ENCODE results near the gene AMBP. TPM values are rescaled to one million over a fixed set of nuclear protein-coding genes. Genes with fewer than 3 reads are reported as not detected.
"Not testable (repeated sequence)": the region's sequence is repeated elsewhere in the genome, so short reads cannot be mapped to it uniquely, and the experiment has no call there.

Gene AMBP
- total RNA-seq, 1 experiment from 2014 or later: 0.26 TPM

DNA sequence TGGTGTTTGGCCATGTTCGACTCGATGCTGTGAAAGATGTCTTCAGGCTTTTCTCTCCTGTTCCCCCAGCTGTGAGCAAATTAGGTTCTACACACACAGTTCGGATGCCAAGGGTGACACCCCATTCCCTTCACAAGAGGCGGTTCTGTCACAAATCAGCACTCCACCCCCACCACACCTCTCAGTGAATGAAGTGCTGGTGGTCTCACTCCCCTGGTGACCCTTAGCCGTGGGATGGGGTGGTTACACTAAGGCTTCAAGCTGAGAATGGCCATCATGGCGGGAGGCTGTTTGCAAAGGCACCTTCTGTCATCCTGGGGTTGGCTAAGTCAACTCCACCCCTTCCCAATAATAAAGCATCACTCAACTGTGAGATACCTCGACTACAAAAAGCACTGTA, 26.4 kb downstream of the AMBP start:
- Histone ChIP-seq H3K4me3 (no peak overlapping the region), H3K36me3 (peaks cover 5% of the 10 kb centered on the region; the same call in 1 of the 2 replicates), H3K27me3 (no peaks in the 10 kb centered on the region), H3K9me3 (no peaks in the 10 kb centered on the region)
- DNase-seq: no peak

DNA sequence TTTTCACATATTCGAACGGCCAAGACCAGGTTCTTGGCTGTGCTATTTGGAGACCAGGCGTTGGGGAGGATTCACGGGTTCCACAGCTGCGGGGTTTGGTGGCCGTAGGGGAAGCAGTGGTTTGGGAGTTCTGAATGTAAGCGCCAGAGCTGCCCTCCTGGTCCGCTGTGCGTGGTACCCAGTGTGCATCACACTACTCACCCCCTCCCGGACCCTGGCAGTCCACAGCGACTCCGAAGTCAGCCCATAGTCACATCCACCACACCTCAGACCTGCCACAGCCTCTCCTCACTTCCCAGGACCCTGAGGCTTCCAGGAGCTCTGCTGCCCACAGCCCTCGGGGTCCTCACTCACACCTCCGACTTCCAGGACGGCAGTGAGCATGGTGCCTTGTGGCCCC, 26.8 kb downstream of the AMBP start:
- no peak for DNase-seq

DNA sequence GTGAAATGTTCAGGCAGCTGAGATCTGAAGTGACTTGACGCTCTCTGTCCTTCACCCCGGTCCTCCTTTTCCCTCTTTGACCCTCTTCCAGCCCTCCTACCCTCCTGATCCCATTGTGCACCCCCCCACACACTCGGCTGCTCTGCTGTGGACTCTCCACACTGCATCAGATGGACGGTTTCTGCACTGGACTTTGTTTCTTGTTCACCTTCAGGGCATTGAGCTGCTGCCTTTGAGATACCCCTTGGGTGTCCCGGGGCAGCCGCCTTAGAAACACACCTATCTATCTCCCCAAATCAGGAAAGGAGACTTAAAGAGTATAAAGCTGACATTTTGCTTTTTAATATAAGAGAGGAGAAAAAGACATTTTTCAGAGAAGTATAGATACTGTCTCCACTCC, 27.5 kb downstream of the AMBP start:
- no peaks in the 10 kb centered on the region for H3K9me3 ChIP-seq
- no peaks in the 10 kb centered on the region for H3K27me3 ChIP-seq
- no peak overlapping the region for H3K4me3 ChIP-seq
- H3K36me3 ChIP-seq: peaks cover 5% of the 10 kb centered on the region; the same call in 1 of the 2 replicates
- no peak for DNase-seq

More for the DNA sequence above, 26.8 kb downstream of the AMBP start:
- Histone ChIP-seq H3K27me3 (no peaks in the 10 kb centered on the region), H3K9me3 (no peaks in the 10 kb centered on the region), H3K36me3 (peaks cover 5% of the 10 kb centered on the region; the same call in 1 of the 2 replicates), H3K4me3 (no peak overlapping the region)

DNA sequence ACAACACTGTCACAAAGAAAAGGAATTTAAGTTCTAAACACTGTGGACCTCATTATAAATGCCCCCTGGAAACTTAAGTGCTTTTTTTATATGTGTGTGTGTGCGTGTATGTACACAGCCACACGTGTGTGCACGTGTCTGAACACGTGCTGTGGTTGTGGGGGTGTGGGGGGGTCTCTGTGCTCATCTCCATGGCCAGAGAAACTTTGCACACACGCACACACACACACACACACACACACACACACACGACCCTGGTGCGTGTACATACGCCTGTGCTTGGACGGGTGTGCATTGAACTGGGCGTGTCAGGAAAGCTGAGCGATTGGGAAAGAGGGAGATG, 27.9 kb downstream of the AMBP start:
- H3K4me3 ChIP-seq: no peak overlapping the region
- H3K36me3 ChIP-seq: peaks cover 5% of the 10 kb centered on the region; the same call in 1 of the 2 replicates
- no peaks in the 10 kb centered on the region for H3K27me3 ChIP-seq
- no peaks in the 10 kb centered on the region for H3K9me3 ChIP-seq
- no peak for DNase-seq

DNA sequence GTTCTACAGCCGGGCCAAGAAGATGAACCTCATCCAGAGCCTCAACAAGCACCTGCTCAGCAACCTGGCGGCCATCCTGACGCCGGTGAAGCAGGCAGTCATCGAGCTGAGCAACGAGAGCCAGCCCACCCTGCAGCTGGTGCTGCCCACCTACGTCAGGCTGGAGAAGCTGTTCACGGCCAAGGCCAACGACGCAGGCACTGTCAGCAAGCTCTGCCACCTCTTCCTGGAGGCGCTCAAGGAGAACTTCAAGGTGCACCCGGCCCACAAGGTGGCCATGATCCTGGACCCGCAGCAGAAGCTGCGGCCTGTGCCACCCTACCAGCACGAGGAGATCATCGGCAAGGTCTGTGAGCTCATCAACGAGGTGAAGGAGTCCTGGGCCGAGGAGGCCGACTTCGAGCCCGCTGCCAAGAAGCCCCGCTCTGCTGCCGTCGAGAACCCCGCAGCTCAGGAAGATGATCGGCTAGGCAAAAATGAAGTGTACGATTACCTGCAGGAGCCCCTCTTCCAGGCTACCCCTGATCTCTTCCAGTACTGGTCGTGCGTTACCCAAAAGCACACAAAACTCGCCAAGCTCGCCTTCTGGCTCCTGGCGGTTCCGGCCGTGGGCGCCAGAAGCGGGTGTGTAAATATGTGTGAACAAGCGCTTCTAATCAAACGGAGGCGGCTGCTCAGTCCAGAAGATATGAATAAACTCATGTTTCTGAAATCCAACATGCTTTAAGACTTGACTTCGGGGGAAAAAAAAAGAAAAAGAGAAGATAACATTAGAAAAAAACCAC, 28.5 kb downstream of the AMBP start:
- Histone ChIP-seq H3K9me3 (no peaks in the 10 kb centered on the region), H3K4me3 (no peak overlapping the region), H3K27me3 (no peaks in the 10 kb centered on the region), H3K36me3 (peaks cover 5% of the 10 kb centered on the region; the same call in 1 of the 2 replicates)
- DNase-seq: no peak

DNA sequence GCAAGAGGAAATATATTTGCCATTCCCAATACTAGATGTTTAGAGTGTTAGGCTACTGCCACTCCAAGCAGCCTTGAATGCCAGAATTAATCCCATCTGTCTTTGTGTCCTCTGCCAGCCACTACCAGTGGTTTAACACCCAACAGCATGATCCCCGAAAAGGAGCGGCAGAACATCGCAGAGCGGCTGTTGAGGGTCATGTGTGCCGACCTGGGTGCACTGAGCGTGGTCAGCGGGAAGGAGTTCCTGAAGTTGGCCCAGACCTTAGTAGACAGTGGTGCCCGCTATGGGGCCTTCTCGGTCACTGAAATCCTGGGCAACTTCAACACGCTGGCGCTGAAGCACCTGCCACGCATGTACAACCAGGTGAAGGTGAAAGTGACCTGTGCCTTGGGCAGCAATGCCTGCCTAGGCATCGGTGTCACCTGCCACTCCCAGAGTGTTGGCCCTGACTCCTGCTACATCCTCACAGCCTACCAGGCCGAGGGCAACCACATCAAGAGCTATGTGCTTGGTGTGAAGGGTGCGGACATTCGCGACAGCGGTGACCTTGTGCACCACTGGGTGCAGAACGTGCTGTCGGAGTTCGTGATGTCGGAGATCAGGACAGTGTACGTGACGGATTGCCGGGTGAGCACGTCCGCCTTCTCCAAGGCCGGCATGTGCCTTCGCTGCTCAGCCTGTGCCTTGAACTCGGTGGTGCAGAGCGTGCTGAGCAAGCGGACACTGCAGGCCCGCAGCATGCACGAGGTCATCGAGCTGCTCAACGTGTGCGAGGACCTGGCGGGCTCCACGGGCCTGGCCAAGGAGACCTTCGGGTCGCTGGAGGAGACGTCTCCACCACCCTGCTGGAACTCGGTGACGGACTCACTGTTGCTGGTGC, 29.3 kb downstream of the AMBP start:
- Histone ChIP-seq H3K36me3 (peaks cover 6% of the 10 kb centered on the region), H3K9me3 (no peaks in the 10 kb centered on the region), H3K27me3 (no peaks in the 10 kb centered on the region), H3K4me3 (no peak overlapping the region)
- no peak for DNase-seq

DNA sequence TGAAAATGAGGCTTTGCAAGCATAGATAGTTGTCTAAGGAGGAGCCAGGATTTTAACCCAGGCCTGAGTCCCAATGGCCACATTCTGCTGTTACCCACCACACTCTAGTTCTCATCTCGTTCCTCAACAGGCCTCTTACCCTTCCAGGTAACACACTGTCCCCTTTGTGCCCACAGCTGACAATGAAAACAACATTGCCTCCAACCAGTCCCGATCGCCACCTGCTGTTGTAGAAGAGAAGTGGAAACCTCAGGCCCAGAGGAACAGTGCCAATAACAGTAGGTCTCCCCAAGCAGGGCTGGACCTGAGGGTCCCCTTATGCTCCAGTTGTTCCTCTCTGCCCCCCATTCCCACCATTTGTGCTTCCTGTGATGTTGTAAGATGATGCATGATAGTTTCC, 30.4 kb downstream of the AMBP start:
- DNase-seq: no peak
- Histone ChIP-seq H3K9me3 (no peaks in the 10 kb centered on the region), H3K27me3 (no peaks in the 10 kb centered on the region)

DNA sequence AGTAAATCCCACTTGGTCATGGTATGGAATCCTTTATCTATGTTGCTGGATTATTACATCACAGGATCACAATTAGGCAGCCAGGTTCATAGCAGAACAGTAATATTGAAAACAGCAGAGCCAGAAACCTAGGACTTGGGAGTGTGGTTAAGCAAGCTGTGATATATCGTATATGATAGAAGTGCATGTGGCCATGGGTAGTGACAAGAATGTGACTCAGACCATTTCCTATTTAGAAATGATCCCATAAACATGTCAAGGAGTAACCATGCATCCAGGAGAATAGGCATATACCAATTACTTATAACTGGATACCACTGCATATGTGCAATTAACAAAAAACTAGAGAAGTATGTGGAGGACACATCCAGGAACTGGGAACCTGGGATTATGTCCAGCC, 31.2 kb downstream of the AMBP start:
- no peaks in the 10 kb centered on the region for H3K27me3 ChIP-seq
- peaks cover 16% of the 10 kb centered on the region for H3K36me3 ChIP-seq
- DNase-seq: no peak
- no peaks in the 10 kb centered on the region for H3K9me3 ChIP-seq
- no peak overlapping the region for H3K4me3 ChIP-seq

More for the DNA sequence above, 30.4 kb downstream of the AMBP start:
- Histone ChIP-seq H3K4me3 (no peak overlapping the region), H3K36me3 (peaks cover 16% of the 10 kb centered on the region)

DNA sequence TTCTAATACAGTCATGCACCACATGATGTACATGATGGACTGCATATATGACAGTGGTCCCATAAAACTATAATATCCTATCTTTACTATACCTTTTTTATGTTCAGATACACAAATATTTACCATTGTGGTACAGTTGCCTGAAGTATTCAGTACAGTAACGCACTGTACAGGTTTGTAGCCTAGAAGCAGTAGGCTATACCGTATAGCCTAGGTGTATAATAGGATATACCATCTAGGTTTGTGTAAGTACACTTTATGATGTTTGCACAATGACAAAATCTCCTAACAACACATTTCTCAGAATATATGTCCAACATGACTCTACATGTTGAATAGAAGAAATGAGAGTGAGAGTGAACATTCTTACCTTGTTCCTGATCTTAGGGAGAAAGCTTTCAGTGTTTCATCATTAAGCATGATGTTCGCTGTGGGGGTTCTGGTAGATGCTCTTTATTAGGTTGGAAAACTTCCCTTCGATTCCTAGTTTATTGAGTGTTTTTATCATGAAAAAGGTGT, 31.8 kb downstream of the AMBP start:
- no peak for DNase-seq
- H3K4me3 ChIP-seq: no peak overlapping the region
- peaks cover 16% of the 10 kb centered on the region for H3K36me3 ChIP-seq
- H3K27me3 ChIP-seq: no peaks in the 10 kb centered on the region
- H3K9me3 ChIP-seq: no peaks in the 10 kb centered on the region

DNA sequence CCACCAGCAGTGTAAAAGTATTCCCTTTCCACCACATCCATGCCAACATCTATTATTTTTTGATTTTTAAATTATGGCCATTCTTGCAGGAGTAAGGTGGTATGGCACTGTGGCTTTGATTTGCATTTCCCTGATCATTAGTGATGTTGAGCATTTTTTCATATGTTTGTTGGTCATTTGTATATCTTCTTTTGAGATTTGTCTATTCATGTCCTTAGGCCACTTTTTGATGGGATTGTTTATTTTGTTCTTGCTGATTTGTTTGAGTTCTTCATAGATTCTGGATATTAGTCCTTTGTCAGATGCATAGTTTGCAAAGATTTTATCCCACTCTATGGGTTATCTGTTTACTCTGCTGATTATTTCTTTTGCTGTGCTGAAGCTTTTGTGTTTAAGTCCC, 34.4 kb downstream of the AMBP start:
- DNase-seq, H3K4me3 ChIP-seq, H3K27me3 ChIP-seq, H3K9me3 ChIP-seq: not testable (repeated sequence)
- H3K36me3 ChIP-seq: peaks cover 19% of the 10 kb centered on the region

DNA sequence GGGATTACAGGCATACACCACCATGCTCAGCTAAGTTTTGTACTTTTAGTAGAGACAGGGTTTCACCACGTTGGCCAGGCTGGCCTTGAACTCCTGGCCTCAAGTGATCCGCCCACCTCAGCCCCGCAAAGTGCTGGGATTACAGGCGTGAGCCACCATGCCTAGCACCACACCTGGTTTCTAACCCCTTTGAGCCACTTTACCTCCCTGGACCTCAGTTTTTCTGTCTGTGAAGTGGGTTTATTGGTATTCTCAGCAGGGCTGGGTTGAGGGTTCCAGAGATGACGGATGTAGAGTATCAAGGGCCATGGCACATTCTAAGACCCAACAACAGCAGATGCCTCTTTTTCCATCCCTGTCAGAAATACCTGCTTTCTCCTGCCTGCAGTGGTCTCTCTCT, 38.6 kb downstream of the AMBP start:
- H3K9me3 ChIP-seq: no peaks in the 10 kb centered on the region
- H3K27me3 ChIP-seq: no peaks in the 10 kb centered on the region
- H3K4me3 ChIP-seq: no peak overlapping the region
- H3K36me3 ChIP-seq: peaks cover 28% of the 10 kb centered on the region
- DNase-seq: no peak

DNA sequence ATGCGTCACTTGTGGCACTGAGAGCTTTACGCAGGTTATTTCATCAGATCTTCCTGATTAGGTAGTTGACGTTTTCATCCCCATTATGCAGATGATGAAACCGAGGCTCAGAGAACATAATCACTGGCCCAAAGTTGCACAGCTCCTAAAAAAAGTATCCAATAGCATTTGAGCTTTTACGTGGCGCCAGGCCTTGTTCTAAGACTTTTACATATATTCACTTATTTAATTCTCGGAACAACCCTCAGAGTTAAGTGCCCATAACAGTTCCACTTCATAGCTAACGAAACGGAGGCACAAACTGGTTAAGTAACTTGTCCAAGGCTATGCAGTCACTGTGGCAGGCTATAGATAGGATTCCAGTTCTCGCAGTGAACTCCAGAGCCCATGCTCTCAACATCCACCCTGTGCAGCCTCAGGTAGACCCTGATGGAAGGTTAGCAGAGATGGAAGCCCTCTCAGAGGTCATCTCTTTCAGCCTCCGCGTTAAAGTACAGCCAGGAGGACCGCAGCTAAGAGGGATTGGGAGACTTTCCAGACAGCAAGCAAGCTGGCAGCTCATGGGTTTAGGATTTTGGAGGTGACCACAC, 39.3 kb downstream of the AMBP start:
- H3K36me3 ChIP-seq: peaks cover 28% of the 10 kb centered on the region
- H3K9me3 ChIP-seq: no peaks in the 10 kb centered on the region
- H3K4me3 ChIP-seq: no peak overlapping the region
- DNase-seq: no peak
- H3K27me3 ChIP-seq: no peaks in the 10 kb centered on the region

DNA sequence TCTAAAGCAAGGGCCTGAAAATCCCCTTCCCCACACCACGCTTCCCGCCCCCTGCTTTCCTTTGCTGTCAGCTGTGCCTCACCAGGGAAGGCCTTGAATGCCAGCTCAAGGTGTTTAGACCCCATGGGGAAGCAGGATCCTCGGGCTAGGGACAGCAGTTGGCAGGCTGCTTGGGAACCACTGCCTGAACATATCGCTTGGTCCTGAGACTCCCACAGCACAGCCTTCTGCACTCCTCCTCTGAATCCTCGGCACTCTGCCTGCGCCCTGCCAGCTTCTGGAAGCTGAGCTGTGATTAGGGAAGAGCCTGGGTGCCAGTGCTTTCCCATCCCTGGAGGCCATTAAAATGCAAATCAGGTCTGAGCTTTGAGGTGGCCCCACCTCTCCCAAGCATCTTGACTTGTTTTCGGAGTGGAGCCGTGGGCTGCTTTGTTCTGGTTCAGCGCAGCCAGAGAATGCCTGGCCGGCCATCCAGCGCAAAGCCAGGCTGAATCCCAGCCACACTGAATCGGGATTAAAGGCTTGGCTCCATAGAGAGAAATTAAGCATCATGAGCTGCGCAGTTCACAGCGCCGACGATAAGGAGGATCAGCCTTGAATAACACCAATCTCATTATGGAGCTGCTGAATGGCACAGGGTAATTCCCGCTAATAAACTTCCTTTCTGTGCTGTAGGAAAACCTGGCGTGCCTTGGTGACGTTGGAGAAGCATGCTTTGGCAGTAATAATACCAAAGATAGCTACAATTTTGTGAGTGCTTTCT, 40.0 kb downstream of the AMBP start:
- Histone ChIP-seq H3K36me3 (peaks cover 21% of the 10 kb centered on the region), H3K27me3 (no peaks in the 10 kb centered on the region), H3K4me3 (no peak overlapping the region), H3K9me3 (no peaks in the 10 kb centered on the region)
- DNase-seq: no peak

DNA sequence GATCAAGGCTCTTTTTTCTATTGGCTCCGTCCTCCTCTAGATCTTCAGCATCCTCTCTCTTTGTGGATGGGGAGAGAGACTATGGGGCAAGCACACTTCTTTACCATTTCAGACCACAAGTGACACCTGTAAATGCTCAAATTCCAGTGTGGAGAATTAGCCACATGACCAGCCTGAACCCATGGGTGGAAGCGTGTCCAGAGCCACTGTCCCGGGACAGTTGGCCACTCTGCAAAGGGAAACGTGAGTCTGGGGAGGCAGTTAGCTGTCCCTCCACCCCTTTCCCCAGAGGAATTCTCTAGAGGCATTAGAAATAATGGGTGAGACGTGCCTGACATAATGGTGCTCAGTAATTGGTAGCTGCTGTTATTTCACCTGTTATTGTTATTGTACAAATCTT, 40.9 kb downstream of the AMBP start:
- no peaks in the 10 kb centered on the region for H3K27me3 ChIP-seq
- H3K9me3 ChIP-seq: no peaks in the 10 kb centered on the region
- DNase-seq: no peak
- no peak overlapping the region for H3K4me3 ChIP-seq
- H3K36me3 ChIP-seq: peaks cover 18% of the 10 kb centered on the region

DNA sequence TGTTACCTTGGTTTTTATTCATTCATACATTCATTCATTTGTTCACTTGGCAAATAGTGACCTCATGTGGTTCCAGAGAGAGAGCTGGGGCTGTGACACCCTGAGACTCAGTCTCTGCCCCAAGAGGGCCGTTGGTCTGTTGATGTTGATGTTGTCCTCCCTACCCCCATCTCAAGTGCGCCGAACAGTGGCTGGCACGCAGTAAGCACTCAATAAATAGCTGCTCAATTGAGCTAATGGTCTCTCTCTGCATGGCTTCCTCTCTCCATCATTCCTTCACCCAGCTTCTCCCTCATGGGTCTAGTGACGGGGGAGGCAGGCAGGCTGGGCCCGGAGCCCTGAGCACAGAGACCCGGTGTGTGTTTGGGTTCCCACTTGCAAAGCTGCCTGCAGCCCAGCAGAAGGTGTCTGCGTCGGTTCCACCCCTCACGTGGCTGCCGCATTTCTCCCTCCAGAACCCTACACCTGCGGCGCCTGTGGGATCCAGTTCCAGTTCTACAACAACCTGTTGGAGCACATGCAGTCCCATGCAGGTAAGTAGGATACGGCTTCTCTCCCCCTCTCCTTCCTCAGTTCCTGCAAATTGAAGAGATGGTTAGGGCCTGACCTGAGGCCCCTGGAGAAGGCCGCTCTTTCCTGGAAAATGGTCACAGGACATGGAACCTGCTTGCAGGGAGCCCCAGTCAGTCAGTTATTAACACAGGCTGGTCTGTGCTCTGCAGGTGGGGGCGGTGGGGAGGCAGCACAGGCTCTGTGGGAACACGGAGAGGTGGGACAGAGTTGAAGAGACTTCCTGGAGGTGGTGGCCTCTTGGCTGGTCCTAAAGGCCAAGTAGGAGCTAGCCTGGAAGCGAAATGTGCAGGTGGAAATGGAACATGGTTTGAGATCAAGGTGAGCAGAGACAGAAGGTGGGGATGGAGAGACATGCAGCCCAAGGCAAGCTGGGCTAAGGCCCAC, 42.0 kb downstream of the AMBP start:
- Histone ChIP-seq H3K36me3 (peaks cover 18% of the 10 kb centered on the region), H3K27me3 (no peaks in the 10 kb centered on the region), H3K9me3 (no peaks in the 10 kb centered on the region), H3K4me3 (no peak overlapping the region)
- DNase-seq: no peak

All from MG63 (cell line).